Neutrophil (primary cell): ENCODE measurements around the gene COMTD1.
"Not testable (repeated sequence)": the region's sequence is repeated elsewhere in the genome, so short reads cannot be mapped to it uniquely, and the experiment has no call there.

Experiments
- H3K27ac ChIP-seq: fragments of 200-600 bp; sonication (generic); 2 replicates; pipeline ENCODE4 v1.5.1; 2016; ENCODE audit warnings: mild to moderate bottlenecking, moderate library complexity
- H3K27me3 ChIP-seq: fragments of 200-600 bp; sonication (generic); 2 replicates; pipeline ENCODE4 v1.6.0; 2016; ENCODE audit warnings: mild to moderate bottlenecking
- H3K36me3 ChIP-seq: fragments of 200-600 bp; sonication (generic); 2 replicates; pipeline ENCODE4 v1.5.1; 2017
- H3K4me1 ChIP-seq, 2 experiments: fragments of 200-600 bp in 1 of 2; sonication (generic) in 1 of 2; 1 replicate in 1 of 2; 2 replicates in 1 of 2; pipeline versions ENCODE4 v1.5.1 to v1.6.1; 2013 to 2016; ENCODE audit warnings: low read depth in 1 of 2, low read length in 1 of 2, mild to moderate bottlenecking in 1 of 2, moderate library complexity in 1 of 2; ENCODE audit not compliant: control insufficient read depth in 1 of 2, insufficient read depth in 1 of 2
- H3K4me3 ChIP-seq, 2 experiments: fragments of 200-600 bp in 1 of 2; sonication (generic) in 1 of 2; 1 replicate in 1 of 2; 2 replicates in 1 of 2; pipeline ENCODE4 v1.5.1; 2013 to 2016; ENCODE audit warnings: low read depth in 1 of 2, low read length in 1 of 2, mild to moderate bottlenecking in 1 of 2, moderate library complexity in 1 of 2
- H3K9me3 ChIP-seq: fragments of 200-600 bp; sonication (generic); 2 replicates; pipeline ENCODE4 v1.5.1; 2016
- CTCF ChIP-seq: fragments of 200-600 bp; sonication (generic); IDR thresholded peaks from 2 replicates; pipeline ENCODE4 v1.5.1; 2016; ENCODE audit warnings: antibody characterized with exemption

Gene COMTD1

GRCh38 chr10:75207857-75208144 is 28.0 kb downstream of the COMTD1 start:
- Histone ChIP-seq H3K4me3 (no peak overlapping the region), H3K27ac (no peak overlapping the region), H3K9me3 (no peaks in the 10 kb centered on the region), H3K36me3 (peaks cover 2% of the 10 kb centered on the region), H3K27me3 (no peaks in the 10 kb centered on the region), H3K4me1 (peaks cover 20 to 23% of the 10 kb centered on the region in 2 experiments)
- no peak for TF ChIP-seq CTCF

GRCh38 chr10:75207079-75207856 is 28.5 kb downstream of the COMTD1 start:
- no peak for TF ChIP-seq CTCF
- no peaks in the 10 kb centered on the region for H3K9me3 ChIP-seq
- peaks cover 20 to 23% of the 10 kb centered on the region in 2 experiments for H3K4me1 ChIP-seq
- H3K27me3 ChIP-seq = no peaks in the 10 kb centered on the region
- H3K27ac ChIP-seq = no peak overlapping the region
- no peaks in the 10 kb centered on the region for H3K36me3 ChIP-seq
- no peak overlapping the region for H3K4me3 ChIP-seq

- not testable (repeated sequence) for H3K36me3 ChIP-seq, H3K27me3 ChIP-seq, H3K27ac ChIP-seq, H3K4me3 ChIP-seq, H3K9me3 ChIP-seq
- H3K4me1 ChIP-seq = peaks cover 15 to 16% of the 10 kb centered on the region in 2 experiments
These were observed 29.1 kb downstream of the COMTD1 start for GRCh38 chr10:75206638-75207037.

GRCh38 chr10:75205908-75206307 is 29.8 kb downstream of the COMTD1 start:
- Histone ChIP-seq H3K36me3 (no peaks in the 10 kb centered on the region), H3K9me3 (no peaks in the 10 kb centered on the region), H3K4me1 (peaks cover 9 to 10% of the 10 kb centered on the region in 2 experiments), H3K27me3 (no peaks in the 10 kb centered on the region), H3K4me3 (no peak overlapping the region), H3K27ac (no peak overlapping the region)
- no peak for TF ChIP-seq CTCF

GRCh38 chr10:75203724-75204123 is 32.0 kb downstream of the COMTD1 start:
- Histone ChIP-seq H3K36me3 (no peaks in the 10 kb centered on the region), H3K4me1 (no peaks in the 10 kb centered on the region), H3K27me3 (no peaks in the 10 kb centered on the region), H3K4me3 (no peak overlapping the region), H3K27ac (no peak overlapping the region), H3K9me3 (no peaks in the 10 kb centered on the region)
- no peak for TF ChIP-seq CTCF

- not testable (repeated sequence) for H3K4me3 ChIP-seq, H3K27me3 ChIP-seq, H3K4me1 ChIP-seq, H3K27ac ChIP-seq, H3K9me3 ChIP-seq, H3K36me3 ChIP-seq
These were observed 32.6 kb downstream of the COMTD1 start for GRCh38 chr10:75203046-75203620.
